SH-SY5Y (cell line): Measurements from ENCODE around the gene SETBP1.

Source experiments
- GATA2 ChIP-seq: IDR thresholded peaks from 2 replicates; pipeline ENCODE4 v1.6.1; 2011; ENCODE audit warnings: mild to moderate bottlenecking, low read depth, low read length
- GATA3 ChIP-seq: IDR thresholded peaks from 2 replicates; pipeline ENCODE4 v1.6.1; 2011; ENCODE audit warnings: low read depth, mild to moderate bottlenecking, low read length, moderate library complexity

- TF ChIP-seq GATA2 (0 out of 2 replicates have a peak, but pooled peaks have one; percentile 15), GATA3 (no peak)
These were observed 67.9 kb downstream of the SETBP1 start for GRCh38 chr18:44748582-44748981.
